ENCODE measurements around the gene SLC25A39. TPM values are rescaled to one million over a fixed set of nuclear protein-coding genes. Genes with fewer than 3 reads are reported as not detected.

Gene SLC25A39
- total RNA-seq, 1 donor from 2014 or later, result 93.1 TPM

- peaks cover 6% of the 10 kb centered on the region for H3K27me3 ChIP-seq
- TF ChIP-seq POLR2AphosphoS5 (IDR thresholded peaks at IDR 0.05; ENCODE audit: insufficient read depth in 1 of 2, low read depth in 1 of 2) (no peak), CTCF (IDR thresholded peaks at IDR 0.05) (no peak), POLR2A (IDR thresholded peaks at IDR 0.05) (no peak)
- H3K27ac ChIP-seq, result no peak overlapping the region
- H3K36me3 ChIP-seq, result peaks cover 0 to 33% of the 10 kb centered on the region in 2 donors
- peaks cover 16% of the 10 kb centered on the region for H3K4me1 ChIP-seq
- H3K9me3 ChIP-seq, result no peaks in the 10 kb centered on the region
- DNase-seq (ENCODE audit: extremely low spot score in 2 of 2), result no peak
- intact Hi-C loops (cut with DNase I), result no loop called here
- no peak overlapping the region for H3K4me3 ChIP-seq
Observed at GRCh38 chr17:44318077-44318892, 6.3 kb downstream of the SLC25A39 start.

- Histone ChIP-seq H3K27ac (no peak overlapping the region), H3K27me3 (peaks cover 6% of the 10 kb centered on the region), H3K4me3 (no peak overlapping the region), H3K36me3 (peaks cover 0 to 33% of the 10 kb centered on the region in 2 donors), H3K9me3 (no peaks in the 10 kb centered on the region), H3K4me1 (peaks cover 9% of the 10 kb centered on the region)
- no peak for TF ChIP-seq CTCF (IDR thresholded peaks at IDR 0.05)
- no peak for TF ChIP-seq POLR2A (IDR thresholded peaks at IDR 0.05)
- no peak for TF ChIP-seq POLR2AphosphoS5 (IDR thresholded peaks at IDR 0.05; ENCODE audit: insufficient read depth in 1 of 2, low read depth in 1 of 2)
- no peak for DNase-seq (ENCODE audit: extremely low spot score in 2 of 2)
- intact Hi-C loops (cut with DNase I), result no loop called here
Observed at GRCh38 chr17:44317545-44317944, 7.1 kb downstream of the SLC25A39 start.

GRCh38 chr17:44315760-44316731, 8.6 kb downstream of the SLC25A39 start:
- peaks cover 6% of the 10 kb centered on the region for H3K4me1 ChIP-seq
- H3K27me3 ChIP-seq, result peaks cover 6% of the 10 kb centered on the region
- intact Hi-C loops (cut with DNase I), result no loop called here
- no peak overlapping the region for H3K27ac ChIP-seq
- TF ChIP-seq CTCF (IDR thresholded peaks at IDR 0.05), result no peak
- TF ChIP-seq POLR2A (IDR thresholded peaks at IDR 0.05), result no peak
- no peak for TF ChIP-seq POLR2AphosphoS5 (IDR thresholded peaks at IDR 0.05; ENCODE audit: insufficient read depth in 1 of 2, low read depth in 1 of 2)
- H3K4me3 ChIP-seq, result no peak overlapping the region
- H3K36me3 ChIP-seq, result peaks cover 0 to 18% of the 10 kb centered on the region in 2 donors
- DNase-seq (ENCODE audit: extremely low spot score in 2 of 2), result no peak
- H3K9me3 ChIP-seq, result no peaks in the 10 kb centered on the region

GRCh38 chr17:44314869-44315661, 9.6 kb downstream of the SLC25A39 start:
- peaks cover 6% of the 10 kb centered on the region for H3K4me1 ChIP-seq
- intact Hi-C loops (cut with DNase I), result no loop called here
- H3K27ac ChIP-seq, result no peak overlapping the region
- H3K4me3 ChIP-seq, result peak overlapping the region; percentile 15 to 45
- H3K27me3 ChIP-seq, result peaks cover 6% of the 10 kb centered on the region
- TF ChIP-seq POLR2A (IDR thresholded peaks at IDR 0.05) (no peak), POLR2AphosphoS5 (IDR thresholded peaks at IDR 0.05; ENCODE audit: insufficient read depth in 1 of 2, low read depth in 1 of 2) (no peak)
- peaks cover 0 to 8% of the 10 kb centered on the region in 2 donors for H3K36me3 ChIP-seq
- no peaks in the 10 kb centered on the region for H3K9me3 ChIP-seq
- no peak for DNase-seq (ENCODE audit: extremely low spot score in 2 of 2)

GRCh38 chr17:44314524-44314868, 10.1 kb downstream of the SLC25A39 start:
- no peaks in the 10 kb centered on the region for H3K9me3 ChIP-seq
- intact Hi-C loops (cut with DNase I), result no loop called here
- H3K4me3 ChIP-seq, result no peak overlapping the region
- no peak for DNase-seq (ENCODE audit: extremely low spot score in 2 of 2)
- peaks cover 0 to 2% of the 10 kb centered on the region in 2 donors for H3K36me3 ChIP-seq
- peaks cover 6% of the 10 kb centered on the region for H3K4me1 ChIP-seq
- peaks cover 6% of the 10 kb centered on the region for H3K27me3 ChIP-seq
- TF ChIP-seq POLR2A (IDR thresholded peaks at IDR 0.05) (no peak), POLR2AphosphoS5 (IDR thresholded peaks at IDR 0.05; ENCODE audit: insufficient read depth in 1 of 2, low read depth in 1 of 2) (no peak), CTCF (IDR thresholded peaks at IDR 0.05) (no peak)
- H3K27ac ChIP-seq, result no peak overlapping the region

Data from vagina (tissue), 2 donors.